ENCODE results near the gene RPL36A. TPM values are rescaled to one million over a fixed set of nuclear protein-coding genes. Genes with fewer than 3 reads are reported as not detected.

Gene RPL36A
- total and polyA plus RNA-seq, 9 of the 15 experiments (the other 6 are each of a cell fraction or from before 2014, with no cell fraction given): 412 to 4,539 (median 3,209) TPM

GRCh38 chrX:101348452-101349192 lies 42.2 kb upstream of the RPL36A start, which contains the start of gene TIMM8A (continued):
- TF ChIP-seq BCLAF1 (IDR thresholded peaks at IDR 0.05; ENCODE audit: borderline replicate concordance in 1 of 2, control insufficient read depth in 1 of 2, low read depth in 2 of 2, low read length in 1 of 2) (no peak), ZNF280B (CRISPR knock-in tag; IDR thresholded peaks at IDR 0.05) (no peak), ZBTB12 (CRISPR knock-in tag; IDR thresholded peaks at IDR 0.05) (no peak), SREBF1 (IDR thresholded peaks at IDR 0.05; ENCODE audit: borderline replicate concordance, low read depth, low read length) (no peak), NR4A1 (CRISPR knock-in tag; IDR thresholded peaks at IDR 0.05) (no peak), NR4A1 (tag; IDR thresholded peaks at IDR 0.05) (no peak), BRD4 (IDR thresholded peaks at IDR 0.05) (no peak), GATA2 (CRISPR knock-in tag; IDR thresholded peaks at IDR 0.05) (no peak), CTCFL (IDR thresholded peaks at IDR 0.05; ENCODE audit: borderline replicate concordance, insufficient read depth, low read depth, low read length, poor library complexity, severe bottlenecking) (no peak), E2F1 (CRISPR knock-in tag; IDR thresholded peaks at IDR 0.05) (peak; percentile 78; the same call in 1 of the 2 replicates), ZNF140 (CRISPR knock-in tag; IDR thresholded peaks at IDR 0.05) (no peak), PBX2 (CRISPR knock-in tag; IDR thresholded peaks at IDR 0.05; ENCODE audit: low read depth) (no peak), PBX2 (tag; conservative IDR thresholded peaks at IDR 0.05; ENCODE audit: low read depth) (no peak)

All from K562 (cell line).